GM19025 (cell line): ENCODE data around the gene SMIM27.
"Not testable (repeated sequence)": the region's sequence is repeated elsewhere in the genome, so short reads cannot be mapped to it uniquely, and the experiment has no call there.

ENCODE experiments used
- ATAC-seq: cut with Tn5 transposase; IDR thresholded peaks from one replicate; pipeline ENCODE4 v1.9.1; 2021; ENCODE audit warnings: mild to moderate bottlenecking, low read depth, moderate library complexity; ENCODE audit not compliant: unreplicated experiment

SMIM27 gene

GRCh38 chr9:32552172-32552872, at the start of gene SMIM27, which contains the start of gene TOPORS:
SMIM27 (plus strand) TSS chr9:32552327; CDS start chr9:32552435, 108 bp downstream.
TOPORS (minus strand) TSS chr9:32552586; CDS start chr9:32552436, 150 bp downstream.
- ATAC-seq: peak; percentile 64

GRCh38 chr9:32502464-32502863, 49.7 kb upstream of the SMIM27 start:
- no peak for ATAC-seq

GRCh38 chr9:32503008-32503407, 49.1 kb upstream of the SMIM27 start:
- no peak for ATAC-seq

- no peak for ATAC-seq
These were observed 43.4 kb upstream of the SMIM27 start for GRCh38 chr9:32508728-32509127.

- ATAC-seq: no peak
These were observed 35.9 kb upstream of the SMIM27 start for GRCh38 chr9:32516241-32516640.

- no peak for ATAC-seq
These were observed 33.9 kb upstream of the SMIM27 start for GRCh38 chr9:32518276-32518675.

GRCh38 chr9:32523910-32524309, 28.2 kb upstream of the SMIM27 start:
- ATAC-seq: no peak

GRCh38 chr9:32524558-32524891, 27.6 kb upstream of the SMIM27 start:
- ATAC-seq: not testable (repeated sequence)

GRCh38 chr9:32524892-32525708, 27.0 kb upstream of the SMIM27 start:
- ATAC-seq: no peak

- peak; percentile 5 for ATAC-seq
These were observed 26.5 kb upstream of the SMIM27 start for GRCh38 chr9:32525709-32526030.

GRCh38 chr9:32526041-32526706, 26.0 kb upstream of the SMIM27 start, which contains the start of gene RIGI:
RIGI (minus strand) TSS chr9:32526196; CDS start chr9:32526166, 30 bp downstream.
- peak; percentile 68 for ATAC-seq

- no peak for ATAC-seq
These were observed 25.4 kb upstream of the SMIM27 start for GRCh38 chr9:32526707-32527048.

- no peak for ATAC-seq
These were observed 18.8 kb upstream of the SMIM27 start for GRCh38 chr9:32533336-32533735.

- ATAC-seq: no peak
These were observed 18.3 kb upstream of the SMIM27 start for GRCh38 chr9:32533816-32534215.

- ATAC-seq: no peak
These were observed 9.1 kb upstream of the SMIM27 start for GRCh38 chr9:32543047-32543446.

- ATAC-seq: no peak
These were observed 6.2 kb upstream of the SMIM27 start for GRCh38 chr9:32545884-32546283.

GRCh38 chr9:32548213-32548612, 3.9 kb upstream of the SMIM27 start:
- ATAC-seq: not testable (repeated sequence)

- no peak for ATAC-seq
These were observed 2.0 kb upstream of the SMIM27 start for GRCh38 chr9:32550150-32550561.

GRCh38 chr9:32550562-32551275, 1.4 kb upstream of the SMIM27 start:
- peak; percentile 57 for ATAC-seq

GRCh38 chr9:32551276-32552051, 663 bp upstream of the SMIM27 start:
- peak; percentile 1 for ATAC-seq
